Measurements from ENCODE around the gene ADCY9.
A peak's percentile ranks its signal among the peaks of the same experiment; 100 is the strongest.

ADCY9 gene

DNA sequence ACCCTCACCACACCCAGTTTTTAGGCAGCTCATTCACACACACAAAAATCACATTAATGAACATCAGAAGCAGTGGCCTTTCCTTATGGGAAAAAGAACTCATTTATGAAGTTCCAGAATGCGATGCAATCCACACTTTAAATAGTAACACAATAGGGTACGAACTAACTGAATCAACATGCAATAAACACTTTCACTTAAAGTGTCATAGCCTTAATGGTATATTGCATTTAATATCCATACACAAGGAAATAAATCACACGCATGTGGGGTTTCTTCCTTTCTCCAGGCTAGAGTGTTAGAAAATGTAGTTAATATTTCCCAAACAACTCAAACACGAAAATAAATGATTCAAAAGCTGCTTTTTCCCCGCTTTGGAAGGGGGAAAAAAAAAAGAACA is 19.7 kb downstream of the ADCY9 start:
- 92 to 98% methylated on average over 2 to 4 of the region's 5 CpGs for WGBS, 2 experiments
- no peak overlapping the region for H3K27ac ChIP-seq (ENCODE audit: insufficient read depth, low read depth, low read length, poor library complexity, severe bottlenecking)
- no peaks in the 10 kb centered on the region for H3K36me3 ChIP-seq (ENCODE audit: control insufficient read depth, insufficient read depth, low read length)
- no peaks in the 10 kb centered on the region for H3K9me3 ChIP-seq (ENCODE audit: control insufficient read depth, low read length)
- H3K27me3 ChIP-seq (ENCODE audit: control insufficient read depth, insufficient read depth, low read length, poor library complexity, severe bottlenecking) = no peaks in the 10 kb centered on the region
- H3K4me3 ChIP-seq (ENCODE audit: insufficient read depth, low read depth, low read length) = no peak overlapping the region
- peaks cover 6% of the 10 kb centered on the region for H3K4me1 ChIP-seq (ENCODE audit: control insufficient read depth, insufficient read depth, low read length)

DNA sequence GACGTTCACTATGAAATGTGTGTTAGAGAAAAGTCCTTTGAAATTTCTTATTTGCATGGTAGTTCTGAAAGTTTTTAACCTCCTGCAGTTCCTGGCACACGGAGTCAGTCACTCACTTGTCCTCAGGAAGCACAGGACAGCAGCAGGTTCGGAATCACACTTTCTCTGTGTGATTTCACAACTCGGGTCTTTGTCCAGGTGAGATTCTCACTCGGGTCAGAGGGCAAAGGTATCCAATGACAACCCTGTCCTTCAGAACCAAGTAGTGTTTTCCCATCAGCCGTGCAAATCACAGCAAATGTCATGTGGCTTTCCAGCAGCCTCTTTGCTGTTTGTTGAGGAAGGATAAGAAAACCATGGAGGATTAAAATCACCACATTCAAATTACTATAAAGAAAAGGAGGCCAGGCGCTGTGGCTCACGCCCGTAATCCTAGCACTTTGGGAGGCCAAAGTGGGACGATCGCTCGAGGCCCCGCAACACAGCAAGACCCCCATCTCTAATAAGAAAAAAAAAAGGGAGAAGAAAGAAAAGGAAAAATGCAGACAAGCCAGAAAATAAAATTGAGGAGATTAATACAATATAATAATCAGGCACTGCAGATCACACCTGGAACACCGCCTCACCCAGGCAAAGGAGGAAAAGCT is 22.0 kb downstream of the ADCY9 start:
- peaks cover 16% of the 10 kb centered on the region for H3K4me1 ChIP-seq (ENCODE audit: control insufficient read depth, insufficient read depth, low read length)
- no peaks in the 10 kb centered on the region for H3K9me3 ChIP-seq (ENCODE audit: control insufficient read depth, low read length)
- no peak overlapping the region for H3K27ac ChIP-seq (ENCODE audit: insufficient read depth, low read depth, low read length, poor library complexity, severe bottlenecking)
- H3K4me3 ChIP-seq (ENCODE audit: insufficient read depth, low read depth, low read length) = no peak overlapping the region
- WGBS, 2 experiments = 78 to 79% methylated on average over 7 to 14 of the region's 14 CpGs
- H3K36me3 ChIP-seq (ENCODE audit: control insufficient read depth, insufficient read depth, low read length) = no peaks in the 10 kb centered on the region
- H3K27me3 ChIP-seq (ENCODE audit: control insufficient read depth, insufficient read depth, low read length, poor library complexity, severe bottlenecking) = no peaks in the 10 kb centered on the region

DNA sequence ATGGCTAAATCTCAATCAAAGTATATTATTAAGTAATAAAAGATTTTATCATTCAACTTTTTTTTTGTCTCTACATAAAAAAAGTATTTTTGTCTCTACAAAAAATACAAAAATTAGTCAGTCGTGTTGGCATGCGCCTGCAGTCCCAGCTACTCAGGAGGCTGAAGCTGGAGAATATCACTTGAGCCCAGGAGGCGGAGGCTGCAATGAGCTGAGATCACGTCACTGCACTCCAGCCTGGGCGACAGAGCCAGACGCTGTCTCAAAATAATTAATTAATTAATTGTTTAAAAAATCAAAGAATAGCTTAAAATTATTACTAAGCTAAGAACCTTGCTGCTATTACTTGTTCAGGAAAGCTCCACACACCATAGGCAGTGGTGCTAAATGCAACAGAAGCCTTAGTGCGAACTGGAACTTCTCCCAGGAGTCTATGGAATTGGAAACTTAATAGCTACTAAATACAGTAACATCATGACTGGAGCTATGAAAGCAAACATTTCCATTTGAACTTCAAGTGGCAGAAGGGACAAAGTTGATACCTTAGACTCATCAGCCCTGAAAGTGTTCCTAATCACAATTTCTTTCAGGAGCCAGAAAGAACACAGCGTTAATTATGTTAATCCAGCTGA is 22.6 kb downstream of the ADCY9 start:
- Histone ChIP-seq H3K27ac (ENCODE audit: insufficient read depth, low read depth, low read length, poor library complexity, severe bottlenecking) (no peak overlapping the region), H3K4me1 (ENCODE audit: control insufficient read depth, insufficient read depth, low read length) (peaks cover 16% of the 10 kb centered on the region), H3K27me3 (ENCODE audit: control insufficient read depth, insufficient read depth, low read length, poor library complexity, severe bottlenecking) (no peaks in the 10 kb centered on the region), H3K9me3 (ENCODE audit: control insufficient read depth, low read length) (no peaks in the 10 kb centered on the region), H3K4me3 (ENCODE audit: insufficient read depth, low read depth, low read length) (no peak overlapping the region), H3K36me3 (ENCODE audit: control insufficient read depth, insufficient read depth, low read length) (no peaks in the 10 kb centered on the region)
- 84 to 91% methylated on average over 6 to 7 of the region's 8 CpGs for WGBS, 2 experiments

GRCh38 chr16:4092547-4093265 is 23.5 kb downstream of the ADCY9 start:
- Histone ChIP-seq H3K4me1 (ENCODE audit: control insufficient read depth, insufficient read depth, low read length) (peaks cover 16% of the 10 kb centered on the region), H3K36me3 (ENCODE audit: control insufficient read depth, insufficient read depth, low read length) (no peaks in the 10 kb centered on the region), H3K9me3 (ENCODE audit: control insufficient read depth, low read length) (no peaks in the 10 kb centered on the region), H3K27ac (ENCODE audit: insufficient read depth, low read depth, low read length, poor library complexity, severe bottlenecking) (no peak overlapping the region), H3K4me3 (ENCODE audit: insufficient read depth, low read depth, low read length) (no peak overlapping the region), H3K27me3 (ENCODE audit: control insufficient read depth, insufficient read depth, low read length, poor library complexity, severe bottlenecking) (no peaks in the 10 kb centered on the region)
- WGBS, 2 experiments = 96 to 98% methylated on average over 4 of the region's 5 CpGs

- peaks cover 16% of the 10 kb centered on the region for H3K4me1 ChIP-seq (ENCODE audit: control insufficient read depth, insufficient read depth, low read length)
- H3K36me3 ChIP-seq (ENCODE audit: control insufficient read depth, insufficient read depth, low read length) = no peaks in the 10 kb centered on the region
- WGBS, 2 experiments = 93 to 95% methylated on average over 17 of the region's 17 CpGs
- H3K9me3 ChIP-seq (ENCODE audit: control insufficient read depth, low read length) = no peaks in the 10 kb centered on the region
- H3K4me3 ChIP-seq (ENCODE audit: insufficient read depth, low read depth, low read length) = no peak overlapping the region
- H3K27ac ChIP-seq (ENCODE audit: insufficient read depth, low read depth, low read length, poor library complexity, severe bottlenecking) = no peak overlapping the region
- no peaks in the 10 kb centered on the region for H3K27me3 ChIP-seq (ENCODE audit: control insufficient read depth, insufficient read depth, low read length, poor library complexity, severe bottlenecking)
Measured at GRCh38 chr16:4091240-4092012, 24.8 kb downstream of the ADCY9 start.

DNA sequence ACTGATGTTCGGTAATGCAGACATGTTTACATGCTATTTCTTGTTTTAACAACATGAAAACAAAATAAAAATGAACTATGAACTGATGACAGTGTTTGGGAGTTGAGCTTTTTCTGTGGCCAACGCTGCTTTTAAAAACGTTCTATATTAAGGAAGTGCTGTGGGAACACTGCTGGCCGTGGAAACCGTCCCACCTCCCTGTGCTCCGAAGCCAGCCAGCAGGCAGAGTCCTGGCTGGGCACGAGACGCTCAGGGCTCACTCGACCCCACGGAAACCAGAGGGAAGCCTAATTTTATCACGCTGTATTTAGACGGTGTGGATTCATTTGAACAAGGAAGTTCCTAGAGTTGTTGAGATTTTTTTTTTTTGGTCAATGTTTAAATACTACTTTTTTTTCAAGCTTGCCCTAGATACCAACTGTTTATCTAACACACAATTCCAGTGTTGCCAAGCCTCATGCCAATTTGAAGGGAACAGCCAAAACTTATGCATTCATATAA is 25.8 kb downstream of the ADCY9 start:
- 89% methylated on average over 12 of the region's 12 CpGs for whole genome bisulfite sequencing, 2 experiments
- peak overlapping the region; percentile 19 for H3K27ac ChIP-seq (ENCODE audit: insufficient read depth, low read depth, low read length, poor library complexity, severe bottlenecking)
- H3K36me3 ChIP-seq (ENCODE audit: control insufficient read depth, insufficient read depth, low read length) = no peaks in the 10 kb centered on the region
- no peaks in the 10 kb centered on the region for H3K9me3 ChIP-seq (ENCODE audit: control insufficient read depth, low read length)
- no peak overlapping the region for H3K4me3 ChIP-seq (ENCODE audit: insufficient read depth, low read depth, low read length)
- peaks cover 16% of the 10 kb centered on the region for H3K4me1 ChIP-seq (ENCODE audit: control insufficient read depth, insufficient read depth, low read length)
- H3K27me3 ChIP-seq (ENCODE audit: control insufficient read depth, insufficient read depth, low read length, poor library complexity, severe bottlenecking) = no peaks in the 10 kb centered on the region

GRCh38 chr16:4089811-4090301 is 26.4 kb downstream of the ADCY9 start:
- Histone ChIP-seq H3K4me1 (ENCODE audit: control insufficient read depth, insufficient read depth, low read length) (peaks cover 16% of the 10 kb centered on the region), H3K36me3 (ENCODE audit: control insufficient read depth, insufficient read depth, low read length) (no peaks in the 10 kb centered on the region), H3K27me3 (ENCODE audit: control insufficient read depth, insufficient read depth, low read length, poor library complexity, severe bottlenecking) (no peaks in the 10 kb centered on the region), H3K27ac (ENCODE audit: insufficient read depth, low read depth, low read length, poor library complexity, severe bottlenecking) (peak overlapping the region; percentile 19), H3K4me3 (ENCODE audit: insufficient read depth, low read depth, low read length) (no peak overlapping the region), H3K9me3 (ENCODE audit: control insufficient read depth, low read length) (no peaks in the 10 kb centered on the region)
- WGBS, 2 experiments = 51 to 59% methylated on average over 7 of the region's 7 CpGs

- Histone ChIP-seq H3K27me3 (ENCODE audit: control insufficient read depth, insufficient read depth, low read length, poor library complexity, severe bottlenecking) (no peaks in the 10 kb centered on the region), H3K4me3 (ENCODE audit: insufficient read depth, low read depth, low read length) (no peak overlapping the region), H3K27ac (ENCODE audit: insufficient read depth, low read depth, low read length, poor library complexity, severe bottlenecking) (no peak overlapping the region), H3K4me1 (ENCODE audit: control insufficient read depth, insufficient read depth, low read length) (peaks cover 13% of the 10 kb centered on the region), H3K36me3 (ENCODE audit: control insufficient read depth, insufficient read depth, low read length) (no peaks in the 10 kb centered on the region), H3K9me3 (ENCODE audit: control insufficient read depth, low read length) (no peaks in the 10 kb centered on the region)
- WGBS, 2 experiments = 89 to 92% methylated on average over 15 of the region's 15 CpGs
Measured at GRCh38 chr16:4089251-4089810, 26.9 kb downstream of the ADCY9 start.

DNA sequence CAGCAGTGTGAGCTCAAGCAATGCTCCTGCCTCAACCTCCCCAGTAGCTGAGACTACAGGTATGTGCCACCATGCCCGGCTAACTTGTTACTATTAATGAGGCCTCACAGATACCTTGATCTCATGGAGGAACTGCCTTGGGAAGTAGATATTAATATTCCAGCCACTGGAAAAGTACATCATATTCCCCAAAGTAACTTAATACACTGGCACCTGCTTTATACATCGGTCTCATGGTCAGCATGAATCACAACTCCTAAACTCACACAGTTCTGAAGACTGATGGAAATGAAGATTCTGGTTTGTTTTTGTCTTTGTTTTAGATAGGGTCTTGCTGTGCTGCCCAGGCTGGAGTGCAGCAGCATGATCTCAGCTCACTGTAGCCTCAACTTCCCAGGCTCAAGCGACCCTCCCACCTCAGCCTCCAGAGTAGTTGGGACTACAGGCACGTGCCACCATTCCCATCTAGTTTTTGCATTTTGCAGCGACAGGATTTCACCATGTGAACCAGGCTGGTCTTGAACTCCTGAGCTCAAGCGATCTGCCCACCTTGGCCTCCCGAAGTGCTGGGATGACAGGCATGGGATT is 28.2 kb downstream of the ADCY9 start:
- 93 to 96% methylated on average over 7 of the region's 7 CpGs for WGBS, 2 experiments
- H3K9me3 ChIP-seq (ENCODE audit: control insufficient read depth, low read length) = no peaks in the 10 kb centered on the region

More for the DNA sequence above, 28.2 kb downstream of the ADCY9 start:
- no peak overlapping the region for H3K27ac ChIP-seq (ENCODE audit: insufficient read depth, low read depth, low read length, poor library complexity, severe bottlenecking)
- H3K4me3 ChIP-seq (ENCODE audit: insufficient read depth, low read depth, low read length) = no peak overlapping the region
- no peaks in the 10 kb centered on the region for H3K36me3 ChIP-seq (ENCODE audit: control insufficient read depth, insufficient read depth, low read length)
- peaks cover 10% of the 10 kb centered on the region for H3K4me1 ChIP-seq (ENCODE audit: control insufficient read depth, insufficient read depth, low read length)
- no peaks in the 10 kb centered on the region for H3K27me3 ChIP-seq (ENCODE audit: control insufficient read depth, insufficient read depth, low read length, poor library complexity, severe bottlenecking)
